Stimulated activated CD8-positive, alpha-beta memory T cell treated with anti-CD3 and anti-CD28 coated beads, Interleukin-2, amount 100 ng/mL, for 1 hour (primary cell): ENCODE results near the gene BLMH.
"Not testable (repeated sequence)": the region's sequence is repeated elsewhere in the genome, so short reads cannot be mapped to it uniquely, and the experiment has no call there.

Experiments
- DNase-seq, 2 donors: peaks; one replicate each; pipeline ENCODE4 v3.0.0-alpha.2; 2020; ENCODE audit warnings: low read depth in 2 of 2

BLMH gene

GRCh38 chr17:30249460-30249859 lies 42.3 kb downstream of the BLMH start:
- DNase-seq = no peak

- no peak for DNase-seq
Observed at GRCh38 chr17:30248786-30249185, 43.0 kb downstream of the BLMH start.

- no peak for DNase-seq
Observed at GRCh38 chr17:30246460-30246859, 45.3 kb downstream of the BLMH start.

GRCh38 chr17:30244853-30245385 lies 46.8 kb downstream of the BLMH start:
- no peak for DNase-seq

GRCh38 chr17:30243568-30243967 lies 48.2 kb downstream of the BLMH start:
- DNase-seq = no peak

- DNase-seq = no peak
Observed at GRCh38 chr17:30243002-30243401, 48.7 kb downstream of the BLMH start.

- DNase-seq = no peak
Observed at GRCh38 chr17:30241051-30241450, 50.7 kb downstream of the BLMH start.

GRCh38 chr17:30240177-30240576 lies 51.6 kb downstream of the BLMH start:
- no peak for DNase-seq

- DNase-seq = no peak
Observed at GRCh38 chr17:30239089-30239462, 52.7 kb downstream of the BLMH start.

- no peak for DNase-seq
Observed at GRCh38 chr17:30238387-30239088, 53.2 kb downstream of the BLMH start.

GRCh38 chr17:30238003-30238344 lies 53.8 kb downstream of the BLMH start:
- DNase-seq = no peak

GRCh38 chr17:30237296-30238002 lies 54.3 kb downstream of the BLMH start:
- DNase-seq = no peak

GRCh38 chr17:30236766-30237165 lies 55.0 kb downstream of the BLMH start:
- DNase-seq = no peak

GRCh38 chr17:30236297-30236624 lies 55.5 kb downstream of the BLMH start:
- DNase-seq = no peak

- no peak for DNase-seq
Observed at GRCh38 chr17:30235386-30236296, 56.1 kb downstream of the BLMH start, which contains the start of gene SLC6A4. TSS of gene SLC6A4 (minus strand) at chr17:30235697. CDS start at chr17:30221958, 13,739 bp downstream.

GRCh38 chr17:30234964-30235363 lies 56.8 kb downstream of the BLMH start:
- DNase-seq = no peak

GRCh38 chr17:30234296-30234695 lies 57.4 kb downstream of the BLMH start:
- no peak for DNase-seq

- DNase-seq = no peak
Observed at GRCh38 chr17:30232824-30233427, 58.8 kb downstream of the BLMH start.

GRCh38 chr17:30232015-30232823 lies 59.5 kb downstream of the BLMH start:
- DNase-seq = no peak

GRCh38 chr17:30230596-30231125 lies 61.1 kb downstream of the BLMH start:
- no peak for DNase-seq

- DNase-seq = not testable (repeated sequence)
Observed at GRCh38 chr17:30230009-30230408, 61.7 kb downstream of the BLMH start.
